ENCODE data around the gene PLEKHJ1. TPM values are rescaled to one million over a fixed set of nuclear protein-coding genes. Genes with fewer than 3 reads are reported as not detected.
A peak's percentile ranks its signal among the peaks of the same experiment; 100 is the strongest.

Gene PLEKHJ1
- total RNA-seq, 3 donors from 2014 or later = 44.6 to 52.8 (median 47.4) TPM

GRCh38 chr19:2275588-2276428 is 39.7 kb upstream of the PLEKHJ1 start:
- no peaks in the 10 kb centered on the region for H3K9me3 ChIP-seq
- TF ChIP-seq POLR2AphosphoS5 (IDR thresholded peaks at IDR 0.05) (no peak), CTCF (IDR thresholded peaks at IDR 0.05) (no peak), POLR2A (IDR thresholded peaks at IDR 0.05) (no peak)
- H3K4me3 ChIP-seq = peak overlapping the region in 1 of 3 donors; percentile 27
- H3K27ac ChIP-seq = no peak overlapping the region
- no peak for DNase-seq (ENCODE audit: low spot score in 2 of 2)
- no peaks in the 10 kb centered on the region for H3K27me3 ChIP-seq
- intact Hi-C loops (cut with DNase I; ENCODE audit: low total_unique reads) = loop anchor here (5.0 to 10.0 kb wide), 2 partner anchors 111 to 384 kb away; partner anchors contain the start of gene DOT1L
- H3K36me3 ChIP-seq = no peaks in the 10 kb centered on the region
- peaks cover 17 to 25% of the 10 kb centered on the region in 2 donors for H3K4me1 ChIP-seq

GRCh38 chr19:2274931-2275535 is 38.9 kb upstream of the PLEKHJ1 start:
- H3K4me3 ChIP-seq = peak overlapping the region in 1 of 3 donors; percentile 27
- H3K36me3 ChIP-seq = no peaks in the 10 kb centered on the region
- TF ChIP-seq CTCF (IDR thresholded peaks at IDR 0.05) (peak; percentile 37 to 52 (median 48)), POLR2A (IDR thresholded peaks at IDR 0.05) (no peak), POLR2AphosphoS5 (IDR thresholded peaks at IDR 0.05) (peak in 1 of 3 donors; percentile 17)
- H3K9me3 ChIP-seq = no peaks in the 10 kb centered on the region
- intact Hi-C loops (cut with DNase I; ENCODE audit: low total_unique reads) = loop anchor here (5.0 to 10.0 kb wide), 3 partner anchors 38 to 383 kb away; partner anchors contain the start of genes DOT1L, PLEKHJ1 and SF3A2
- H3K27ac ChIP-seq = peak overlapping the region in 1 of 2 donors; percentile 20
- H3K27me3 ChIP-seq = no peaks in the 10 kb centered on the region
- peak in 1 of 2 donors; percentile 48 for DNase-seq (ENCODE audit: low spot score in 2 of 2)
- peaks cover 17 to 25% of the 10 kb centered on the region in 2 donors for H3K4me1 ChIP-seq

- Histone ChIP-seq H3K9me3 (no peaks in the 10 kb centered on the region), H3K27me3 (no peaks in the 10 kb centered on the region), H3K27ac (peak overlapping the region; percentile 86 to 99), H3K4me3 (peak overlapping the region; percentile 18 to 100 (median 20)), H3K36me3 (no peaks in the 10 kb centered on the region), H3K4me1 (peaks cover 17 to 25% of the 10 kb centered on the region in 2 donors)
- no peak for DNase-seq (ENCODE audit: low spot score in 2 of 2)
- intact Hi-C loops (cut with DNase I; ENCODE audit: low total_unique reads) = loop anchor here (5.0 to 10.0 kb wide), 2 partner anchors 37 to 109 kb away; partner anchors contain the start of genes DOT1L, PLEKHJ1 and SF3A2
- TF ChIP-seq POLR2A (IDR thresholded peaks at IDR 0.05) = no peak
- TF ChIP-seq CTCF (IDR thresholded peaks at IDR 0.05) = no peak
- TF ChIP-seq POLR2AphosphoS5 (IDR thresholded peaks at IDR 0.05) = no peak
Measured at GRCh38 chr19:2274185-2274711, 38.1 kb upstream of the PLEKHJ1 start.

- no peaks in the 10 kb centered on the region for H3K36me3 ChIP-seq
- H3K4me1 ChIP-seq = peaks cover 17 to 25% of the 10 kb centered on the region in 2 donors
- peak overlapping the region; percentile 18 to 100 (median 20) for H3K4me3 ChIP-seq
- peak; percentile 94 to 98 (median 98) for TF ChIP-seq CTCF (IDR thresholded peaks at IDR 0.05)
- TF ChIP-seq POLR2AphosphoS5 (IDR thresholded peaks at IDR 0.05) = peak; percentile 34 to 69 (median 57)
- TF ChIP-seq POLR2A (IDR thresholded peaks at IDR 0.05) = no peak
- no peaks in the 10 kb centered on the region for H3K27me3 ChIP-seq
- peak in 1 of 2 donors; percentile 82 for DNase-seq (ENCODE audit: low spot score in 2 of 2)
- no peaks in the 10 kb centered on the region for H3K9me3 ChIP-seq
- intact Hi-C loops (cut with DNase I; ENCODE audit: low total_unique reads) = loop anchor here (5.0 to 10.0 kb wide), 2 partner anchors 36 to 109 kb away; partner anchors contain the start of genes DOT1L, PLEKHJ1 and SF3A2
- H3K27ac ChIP-seq = peak overlapping the region; percentile 86 to 99
Measured at GRCh38 chr19:2273356-2274184, 37.4 kb upstream of the PLEKHJ1 start.
